Calu3 (cell line): ENCODE measurements around the gene TMEM147. TPM values are rescaled to one million over a fixed set of nuclear protein-coding genes. Genes with fewer than 3 reads are reported as not detected.

ENCODE experiments used
- BruUV-seq: library from RNA; stranded (reverse); fragments of 400-500 nt; replicated peaks from 2 replicates; lab custom pipeline; 2021; lab: Mats Ljungman, UMichigan
- CTCF ChIA-PET: fragments of 300-600 bp; sonication (Branson Sonifier 250); formaldehyde crosslinking; loops from one replicate; lab custom pipeline; 2022; ENCODE audit warnings: antibody characterized with exemption; lab: Charles Lee
- DNase-seq: peaks from one replicate; pipeline ENCODE4 v3.0.0; 2022
- H3K27ac Mint-ChIP-seq: one replicate; pipeline ENCODE4 v1.8.0; 2022; ENCODE audit warnings: mixed read lengths; ENCODE audit not compliant: unreplicated experiment
- H3K27me3 Mint-ChIP-seq: one replicate; pipeline ENCODE4 v1.8.0; 2022; ENCODE audit warnings: mixed read lengths; ENCODE audit not compliant: unreplicated experiment
- H3K36me3 Mint-ChIP-seq: one replicate; pipeline ENCODE4 v1.8.0; 2022; ENCODE audit warnings: mild to moderate bottlenecking, moderate library complexity, mixed read lengths; ENCODE audit not compliant: insufficient read depth, unreplicated experiment
- H3K4me1 Mint-ChIP-seq: one replicate; pipeline ENCODE4 v1.8.0; 2022; ENCODE audit warnings: mild to moderate bottlenecking, low read depth, mixed read lengths; ENCODE audit not compliant: unreplicated experiment
- H3K4me3 Mint-ChIP-seq: one replicate; pipeline ENCODE4 v1.8.0; 2022; ENCODE audit warnings: mild to moderate bottlenecking, low read depth, moderate library complexity, mixed read lengths; ENCODE audit not compliant: unreplicated experiment
- H3K9me3 Mint-ChIP-seq: one replicate; pipeline ENCODE4 v1.8.0; 2022; ENCODE audit warnings: low read depth, mixed read lengths; ENCODE audit not compliant: unreplicated experiment
- intact Hi-C: fragments of 100-400 bp; cut with micrococcal nuclease; formaldehyde crosslinking; loops from one replicate; pipeline ENCODE4 v1.10.0; 2022; ENCODE audit not compliant: unreplicated experiment
- total RNA-seq: library from RNA; stranded (reverse); gene quantifications from 2 replicates; pipeline ENCODE4 v1.2.3, GENCODE V29; 2022
- TF ChIP-seq, protein P1 (sequence below): fragments of 200-600 bp; IDR thresholded peaks from one replicate; pipeline ENCODE4 v1.8.0; 2022; ENCODE audit warnings: antibody characterized with exemption; ENCODE audit not compliant: unreplicated experiment

TMEM147 gene
- total RNA-seq, 1 experiment from 2014 or later, result 118 TPM

GRCh38 chr19:35498984-35499527, 46.4 kb upstream of the TMEM147 start:
- Mint-ChIP-seq H3K27me3 (peaks cover 1% of the 10 kb centered on the region), H3K9me3 (no peaks in the 10 kb centered on the region), H3K4me3 (no peak overlapping the region), H3K36me3 (peaks cover 49% of the 10 kb centered on the region), H3K4me1 (no peaks in the 10 kb centered on the region), H3K27ac (no peak overlapping the region)
- DNase-seq, result no peak
- TF ChIP-seq, protein P1, sequence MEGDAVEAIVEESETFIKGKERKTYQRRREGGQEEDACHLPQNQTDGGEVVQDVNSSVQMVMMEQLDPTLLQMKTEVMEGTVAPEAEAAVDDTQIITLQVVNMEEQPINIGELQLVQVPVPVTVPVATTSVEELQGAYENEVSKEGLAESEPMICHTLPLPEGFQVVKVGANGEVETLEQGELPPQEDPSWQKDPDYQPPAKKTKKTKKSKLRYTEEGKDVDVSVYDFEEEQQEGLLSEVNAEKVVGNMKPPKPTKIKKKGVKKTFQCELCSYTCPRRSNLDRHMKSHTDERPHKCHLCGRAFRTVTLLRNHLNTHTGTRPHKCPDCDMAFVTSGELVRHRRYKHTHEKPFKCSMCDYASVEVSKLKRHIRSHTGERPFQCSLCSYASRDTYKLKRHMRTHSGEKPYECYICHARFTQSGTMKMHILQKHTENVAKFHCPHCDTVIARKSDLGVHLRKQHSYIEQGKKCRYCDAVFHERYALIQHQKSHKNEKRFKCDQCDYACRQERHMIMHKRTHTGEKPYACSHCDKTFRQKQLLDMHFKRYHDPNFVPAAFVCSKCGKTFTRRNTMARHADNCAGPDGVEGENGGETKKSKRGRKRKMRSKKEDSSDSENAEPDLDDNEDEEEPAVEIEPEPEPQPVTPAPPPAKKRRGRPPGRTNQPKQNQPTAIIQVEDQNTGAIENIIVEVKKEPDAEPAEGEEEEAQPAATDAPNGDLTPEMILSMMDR, result no peak
- no TSS peak for BruUV-seq
- intact Hi-C loops, result no loop called here
- CTCF ChIA-PET, result interaction anchor here (0.8 kb wide), 1 partner anchor 11 kb away, joined by 3 read pairs; no protein-coding TSS in a partner anchor

DNA sequence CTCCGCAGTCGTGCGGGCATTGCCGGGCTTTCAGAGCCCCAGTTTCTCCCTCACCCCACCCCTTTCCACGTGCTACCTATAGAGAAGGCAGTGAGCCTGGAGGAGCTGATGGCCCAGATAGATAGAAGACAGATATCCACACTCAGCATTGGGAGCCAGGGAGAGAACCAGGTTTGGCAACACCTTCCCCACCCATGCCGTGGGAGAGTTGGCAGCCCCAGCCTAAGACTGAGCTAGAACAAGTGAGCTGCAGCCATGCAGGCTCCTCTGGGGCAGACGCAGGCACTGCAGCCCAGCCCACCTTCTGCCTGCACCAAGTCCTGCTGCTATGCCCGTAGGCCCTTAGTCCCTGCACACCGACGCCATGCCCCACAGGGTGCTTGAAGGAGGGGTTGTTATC, 44.8 kb upstream of the TMEM147 start:
- H3K4me1 Mint-ChIP-seq, result no peaks in the 10 kb centered on the region
- intact Hi-C loops, result no loop called here
- no peak overlapping the region for H3K27ac Mint-ChIP-seq
- H3K36me3 Mint-ChIP-seq, result peaks cover 61% of the 10 kb centered on the region
- BruUV-seq, result no TSS peak
- DNase-seq, result no peak
- no peaks in the 10 kb centered on the region for H3K9me3 Mint-ChIP-seq
- H3K27me3 Mint-ChIP-seq, result no peaks in the 10 kb centered on the region
- no peak overlapping the region for H3K4me3 Mint-ChIP-seq
- CTCF ChIA-PET, result no interaction called here
- TF ChIP-seq, protein P1, result no peak

- CTCF ChIA-PET, result no interaction called here
- H3K9me3 Mint-ChIP-seq, result no peaks in the 10 kb centered on the region
- intact Hi-C loops, result no loop called here
Measured at GRCh38 chr19:35501684-35502083, 43.7 kb upstream of the TMEM147 start.

DNA sequence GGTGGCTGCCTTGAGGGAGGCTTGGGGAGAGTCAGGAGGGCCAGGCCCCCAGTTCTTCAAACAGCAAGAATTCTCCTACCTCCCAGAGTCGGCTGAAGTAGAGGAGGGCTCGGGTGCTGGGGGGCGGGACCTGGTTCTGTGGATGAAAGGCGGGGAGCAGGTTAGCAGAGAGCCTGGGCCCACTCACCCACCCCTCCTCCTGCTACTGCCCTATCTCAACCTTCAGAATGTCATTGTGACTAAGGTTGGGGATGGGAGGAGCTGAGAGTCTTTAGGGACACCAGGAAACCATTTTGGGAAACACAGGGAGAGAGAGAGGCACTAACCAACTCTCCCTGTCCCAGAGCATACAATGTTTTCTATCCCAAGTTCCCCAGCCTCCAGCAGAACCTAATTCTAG, 42.7 kb upstream of the TMEM147 start:
- Mint-ChIP-seq H3K4me3 (no peak overlapping the region), H3K36me3 (peaks cover 69% of the 10 kb centered on the region), H3K27ac (no peak overlapping the region), H3K4me1 (no peaks in the 10 kb centered on the region), H3K9me3 (no peaks in the 10 kb centered on the region), H3K27me3 (no peaks in the 10 kb centered on the region)
- CTCF ChIA-PET, result no interaction called here
- no peak for DNase-seq
- TF ChIP-seq, protein P1, result no peak
- intact Hi-C loops, result no loop called here
- BruUV-seq, result no TSS peak

More at GRCh38 chr19:35501684-35502083, 43.7 kb upstream of the TMEM147 start:
- Mint-ChIP-seq H3K27me3 (no peaks in the 10 kb centered on the region), H3K4me1 (no peaks in the 10 kb centered on the region), H3K36me3 (peaks cover 72% of the 10 kb centered on the region), H3K4me3 (no peak overlapping the region), H3K27ac (no peak overlapping the region)
- TF ChIP-seq, protein P1, result no peak
- DNase-seq, result no peak
- BruUV-seq, result no TSS peak
